Left lobe of liver (tissue), 2 donors: ENCODE results near the gene CDK18. TPM values are rescaled to one million over a fixed set of nuclear protein-coding genes. Genes with fewer than 3 reads are reported as not detected.
A peak's percentile ranks its signal among the peaks of the same experiment; 100 is the strongest.
"Not testable (repeated sequence)": the region's sequence is repeated elsewhere in the genome, so short reads cannot be mapped to it uniquely, and the experiment has no call there.

Experiments
- ATAC-seq: fragments of 200-7000 bp; cut with Tn5 transposase; one replicate; pipeline ENCODE4 v1.9.1; 2020; ENCODE audit warnings: mild to moderate bottlenecking, moderate library complexity
- DNase-seq: peaks from one replicate; pipeline ENCODE4 v3.0.0-alpha.2; 2020; ENCODE audit warnings: low spot score
- total RNA-seq: library from RNA; stranded (reverse); gene quantifications from one replicate; pipeline ENCODE4 v1.2.1, GENCODE V29; 2021
- donor health status: DM: no; HTN: no; CAD: no; lungs with moderate emphysema.
- donor health status: DM: no; HTN: yes; CAD: no.

Gene CDK18
- total RNA-seq, 1 donor from 2014 or later: 8.8 TPM

DNA sequence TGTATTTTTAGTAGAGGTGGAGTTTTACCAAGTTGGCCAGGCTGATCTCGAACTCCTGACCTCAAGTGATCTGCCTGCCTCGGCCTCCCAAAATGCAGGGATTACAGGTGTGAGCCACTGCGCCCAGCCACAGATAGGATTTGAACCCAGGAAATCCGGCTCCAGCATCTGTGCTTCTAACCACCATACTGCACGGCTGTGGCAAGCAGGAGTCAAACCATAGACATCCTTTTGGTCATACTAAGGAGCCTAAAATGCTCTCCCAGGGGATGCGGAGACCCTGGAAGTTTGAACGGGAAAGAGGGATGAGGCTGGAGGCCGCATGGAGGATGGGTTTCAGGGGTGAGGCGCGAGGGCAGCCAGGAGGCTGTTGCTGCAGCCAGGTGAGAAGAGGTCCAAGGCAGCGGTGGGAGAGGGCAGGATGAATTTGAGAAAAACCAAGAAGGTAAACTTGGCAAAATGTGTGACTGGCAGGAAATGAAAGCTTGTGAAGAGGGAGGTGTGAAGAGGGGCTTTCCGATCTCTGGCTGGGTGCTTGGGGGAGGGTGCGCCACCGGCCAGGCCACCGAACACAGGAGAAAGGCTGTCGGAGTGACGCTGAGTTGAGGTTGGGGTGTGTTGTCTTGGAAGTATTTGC is 24.0 kb upstream of the CDK18 start:
- DNase-seq (no peak), ATAC-seq (no peak)

DNA sequence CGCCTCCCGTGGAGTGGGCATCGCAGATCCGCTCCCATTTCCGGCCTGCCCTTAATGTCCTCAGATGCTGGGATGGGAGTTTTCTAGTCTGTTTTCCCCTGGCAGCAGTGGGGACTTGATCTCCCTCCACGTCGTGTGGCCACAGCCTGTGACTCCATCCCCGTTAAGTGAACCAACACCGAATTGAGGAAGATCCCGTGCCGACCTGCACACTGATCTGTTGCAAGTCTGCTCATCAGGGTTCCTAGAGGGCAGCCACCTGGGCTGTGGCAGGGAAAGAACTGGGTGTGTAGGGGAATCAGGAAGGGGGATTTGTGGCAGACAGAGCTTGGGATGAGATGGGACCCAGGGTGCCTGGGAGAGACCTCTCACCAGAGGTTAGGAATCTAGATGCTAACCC is 23.3 kb upstream of the CDK18 start:
- no peak for DNase-seq
- ATAC-seq: no peak

DNA sequence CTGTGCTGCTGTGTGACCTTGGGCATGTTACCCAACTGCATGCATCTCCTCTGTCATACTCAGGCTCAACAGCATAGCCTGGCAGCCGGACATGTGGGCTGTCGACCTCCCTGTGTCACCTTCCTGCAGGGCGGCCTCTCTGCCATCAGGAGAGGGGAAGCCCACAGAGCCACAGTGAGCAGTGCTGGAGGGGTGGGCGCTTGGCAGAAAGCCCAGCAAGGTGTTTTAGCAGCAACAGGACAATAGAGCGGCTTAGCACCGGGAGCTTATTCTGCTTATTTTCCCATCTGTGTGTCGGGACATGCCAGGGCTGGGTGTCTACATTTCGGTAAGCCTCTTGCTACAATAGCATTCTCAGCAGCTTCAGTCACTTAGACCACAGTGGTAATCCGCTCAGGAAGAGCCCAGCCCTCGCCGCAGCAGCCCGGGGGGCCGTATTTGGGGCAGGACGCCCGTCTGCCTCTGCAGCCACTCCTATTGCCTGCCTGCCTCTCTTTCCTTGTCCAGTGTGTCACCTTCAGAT is 22.8 kb upstream of the CDK18 start:
- DNase-seq (no peak), ATAC-seq (no peak)

DNA sequence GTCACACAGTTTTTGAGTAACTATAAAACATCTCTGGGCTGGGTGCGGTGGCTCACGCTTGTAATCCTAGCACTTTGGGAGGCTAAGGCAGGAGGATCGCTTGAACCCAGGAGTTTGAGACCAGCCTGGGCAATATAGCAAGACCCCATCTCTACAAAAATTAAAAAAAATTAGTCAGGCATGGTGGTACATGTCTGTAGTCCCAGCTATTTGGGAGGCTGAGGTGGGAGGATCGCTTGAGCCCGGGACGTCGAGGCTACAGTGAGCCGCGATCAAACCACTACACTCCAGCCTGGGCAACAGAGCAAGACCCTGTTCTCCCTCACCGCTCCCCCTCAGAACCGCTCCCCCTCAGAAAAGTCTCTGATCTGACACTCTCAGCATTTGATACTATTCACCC is 21.9 kb upstream of the CDK18 start:
- DNase-seq, ATAC-seq: not testable (repeated sequence)

DNA sequence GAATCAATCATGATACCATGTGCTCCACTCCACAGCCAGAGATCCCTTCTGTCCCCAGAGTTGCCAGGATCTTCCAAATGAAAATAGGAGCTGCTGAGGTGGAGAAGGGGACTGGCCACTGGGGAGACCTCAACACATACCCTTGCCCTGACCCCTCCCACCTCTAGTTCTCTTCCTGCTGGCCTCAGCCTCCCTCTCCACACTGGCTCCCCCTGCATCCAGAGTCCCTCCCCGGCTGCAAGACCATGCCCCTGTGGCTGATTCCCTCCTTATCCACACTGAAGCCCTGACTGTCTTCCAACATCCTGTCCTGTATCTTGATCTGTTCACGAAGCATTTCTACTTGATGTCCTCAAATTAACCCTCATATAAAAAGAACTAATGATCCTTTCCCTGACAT is 21.1 kb upstream of the CDK18 start:
- no peak for ATAC-seq
- DNase-seq: no peak

DNA sequence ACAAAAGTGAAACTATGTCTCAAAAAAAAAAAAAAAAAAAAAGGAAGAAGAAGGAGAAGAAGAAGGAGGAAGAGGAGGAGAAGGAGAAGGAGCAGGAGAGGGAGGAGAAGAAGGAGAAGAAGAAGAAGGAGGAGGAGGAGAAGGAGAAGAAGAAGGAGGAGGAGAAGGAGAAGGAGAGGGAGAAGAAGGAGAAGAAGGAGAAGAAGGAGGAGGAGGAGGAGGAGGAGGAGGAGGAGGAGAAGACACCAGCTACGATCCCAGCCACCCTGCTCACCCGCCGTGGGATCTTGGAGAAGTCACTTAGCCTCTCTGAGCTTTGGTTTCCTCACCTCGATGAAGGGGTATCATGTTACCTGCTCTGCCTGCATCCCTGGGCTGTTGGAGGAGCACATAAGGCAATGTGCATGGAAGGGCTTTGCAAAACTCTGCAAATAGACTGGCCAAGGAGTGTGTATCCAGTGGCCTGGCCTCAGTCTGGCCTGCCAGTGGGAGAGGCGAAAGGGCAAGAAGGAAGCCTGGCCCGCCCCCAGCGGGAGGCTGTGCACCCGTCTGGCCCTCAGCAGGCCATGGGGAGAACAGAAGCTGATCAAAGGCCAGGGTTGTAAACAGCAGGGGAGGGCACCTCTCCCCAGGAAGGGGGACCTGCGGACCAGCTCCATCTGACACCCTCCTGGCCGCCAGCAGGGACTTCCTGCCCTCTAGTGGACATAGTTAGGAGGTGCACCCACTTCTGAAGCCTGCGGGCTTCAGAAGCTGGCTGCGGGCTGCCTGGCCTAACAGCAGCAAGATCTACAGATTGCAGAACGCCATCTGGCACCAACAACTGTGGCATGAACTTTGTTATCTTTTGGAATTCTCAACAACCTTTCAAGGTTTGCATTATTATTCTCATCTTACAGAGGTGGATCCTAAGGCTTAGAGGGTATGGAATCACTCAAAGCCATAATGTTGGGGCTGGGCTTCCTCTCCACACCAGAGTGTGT is 19.2 kb upstream of the CDK18 start:
- DNase-seq (peak; percentile 70), ATAC-seq (peak; percentile 95)

DNA sequence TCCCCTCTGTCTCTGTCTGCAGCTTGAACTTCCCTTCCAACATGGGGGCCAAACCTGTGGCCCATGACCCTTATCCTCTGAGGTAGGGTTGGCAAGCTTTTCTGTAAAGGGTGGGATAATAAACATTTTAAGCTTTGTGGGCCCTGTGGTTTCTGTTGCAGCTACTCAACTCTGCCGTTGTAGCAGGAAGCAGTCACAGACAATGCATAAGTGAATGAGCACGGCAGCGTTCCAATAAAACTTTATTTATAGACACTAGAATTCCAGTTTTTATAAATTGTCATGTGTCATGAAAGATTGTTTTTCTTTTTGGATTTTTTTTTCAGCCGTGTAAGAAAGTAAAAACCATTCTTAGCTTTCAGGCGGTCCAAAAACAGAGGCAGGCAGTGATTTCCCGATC is 18.2 kb upstream of the CDK18 start:
- ATAC-seq (no peak), DNase-seq (no peak)

DNA sequence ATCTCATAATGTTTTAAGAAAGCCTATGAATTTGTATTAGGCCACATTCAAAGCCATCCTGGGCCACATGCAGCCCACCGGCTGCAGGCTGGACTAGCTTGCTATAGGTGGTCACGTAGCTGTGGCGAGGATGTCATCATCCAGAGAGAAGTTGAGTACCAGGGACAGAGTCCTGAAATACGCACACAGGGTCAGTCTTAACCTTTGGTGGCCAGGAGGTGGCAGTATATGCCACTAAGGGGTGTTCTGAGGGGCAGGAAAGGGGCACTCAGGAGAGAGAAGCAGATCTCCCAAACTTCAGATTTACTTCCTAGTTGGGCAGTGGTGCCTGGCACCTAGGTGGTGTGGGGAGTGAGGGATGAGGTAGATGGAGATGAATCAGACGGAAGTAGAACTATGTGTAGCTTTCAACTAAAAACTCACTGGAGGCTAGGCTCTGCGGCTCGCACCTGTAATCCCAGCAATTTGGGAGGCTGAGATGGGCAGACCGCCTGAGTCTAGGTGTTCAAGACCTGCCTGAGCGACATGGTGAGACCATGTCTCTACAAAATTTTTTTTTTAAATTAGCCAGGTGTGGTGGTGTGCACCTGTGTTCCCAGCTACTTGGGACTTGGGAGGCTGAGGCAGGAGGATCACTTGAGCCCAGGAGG is 16.3 kb upstream of the CDK18 start:
- ATAC-seq: peak; percentile 74
- peak; percentile 52 for DNase-seq

DNA sequence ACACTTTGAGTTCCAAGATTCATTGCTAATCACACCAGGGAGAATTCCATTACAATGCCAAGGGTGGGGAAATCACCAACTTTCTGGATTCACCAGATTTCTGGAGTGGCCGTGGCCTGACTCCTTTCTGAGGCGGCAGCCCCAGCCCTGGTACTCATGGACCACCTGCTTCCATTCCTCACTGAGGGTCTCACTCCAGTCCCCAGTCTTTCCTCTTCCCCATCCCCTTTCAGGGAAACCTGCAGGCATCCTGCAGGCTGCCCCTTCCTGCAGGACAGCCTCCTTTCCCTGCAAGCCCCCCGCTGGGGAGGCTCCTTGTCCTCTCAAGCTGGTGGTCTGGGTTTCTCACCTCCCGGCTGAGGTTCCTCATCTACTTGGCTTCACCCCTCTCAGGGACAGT is 12.7 kb upstream of the CDK18 start:
- ATAC-seq (no peak), DNase-seq (no peak)

DNA sequence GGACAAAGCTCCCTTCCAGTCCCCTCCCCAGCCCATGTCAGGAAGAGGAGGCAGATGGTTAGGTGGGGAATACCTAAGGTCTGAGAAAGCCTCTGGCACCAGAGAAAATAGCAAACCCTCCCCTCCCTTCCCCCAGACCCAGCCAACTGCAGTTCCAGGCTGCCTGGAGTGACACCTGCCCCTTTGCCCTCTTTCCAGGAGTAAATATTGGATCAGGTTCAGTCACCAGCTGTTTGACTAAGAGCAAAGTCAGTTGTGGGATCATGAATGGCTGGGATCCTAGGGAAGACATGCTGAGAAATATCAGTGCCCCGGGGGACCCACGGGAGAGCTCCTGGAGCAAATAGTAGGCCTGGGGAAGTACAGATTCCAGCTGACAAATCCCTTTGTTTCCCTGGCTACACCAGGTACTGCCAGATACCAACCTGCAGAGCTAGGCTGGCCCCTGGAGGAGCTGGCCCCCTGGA is 12.2 kb upstream of the CDK18 start:
- ATAC-seq: peak; percentile 79
- no peak for DNase-seq

DNA sequence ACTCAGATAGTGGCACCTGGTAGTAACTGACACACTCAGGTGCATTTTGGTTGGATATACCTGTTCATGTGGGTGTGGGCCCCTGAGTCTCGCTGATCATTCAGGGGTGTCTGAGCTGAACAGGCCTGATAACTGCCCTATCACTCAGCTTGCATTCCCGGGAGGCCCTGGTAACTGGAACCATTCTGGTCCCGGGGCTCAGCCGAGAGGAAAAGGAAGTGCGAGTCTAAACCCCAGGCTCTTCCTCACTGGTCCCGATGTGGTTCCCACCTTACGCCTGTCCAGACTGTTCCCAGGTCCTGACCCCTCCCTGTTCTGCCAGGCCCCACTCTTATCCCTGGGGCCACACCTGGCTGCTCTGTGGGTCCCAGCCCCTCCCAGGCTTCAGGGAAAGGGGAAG is 11.7 kb upstream of the CDK18 start:
- DNase-seq (no peak), ATAC-seq (no peak)

DNA sequence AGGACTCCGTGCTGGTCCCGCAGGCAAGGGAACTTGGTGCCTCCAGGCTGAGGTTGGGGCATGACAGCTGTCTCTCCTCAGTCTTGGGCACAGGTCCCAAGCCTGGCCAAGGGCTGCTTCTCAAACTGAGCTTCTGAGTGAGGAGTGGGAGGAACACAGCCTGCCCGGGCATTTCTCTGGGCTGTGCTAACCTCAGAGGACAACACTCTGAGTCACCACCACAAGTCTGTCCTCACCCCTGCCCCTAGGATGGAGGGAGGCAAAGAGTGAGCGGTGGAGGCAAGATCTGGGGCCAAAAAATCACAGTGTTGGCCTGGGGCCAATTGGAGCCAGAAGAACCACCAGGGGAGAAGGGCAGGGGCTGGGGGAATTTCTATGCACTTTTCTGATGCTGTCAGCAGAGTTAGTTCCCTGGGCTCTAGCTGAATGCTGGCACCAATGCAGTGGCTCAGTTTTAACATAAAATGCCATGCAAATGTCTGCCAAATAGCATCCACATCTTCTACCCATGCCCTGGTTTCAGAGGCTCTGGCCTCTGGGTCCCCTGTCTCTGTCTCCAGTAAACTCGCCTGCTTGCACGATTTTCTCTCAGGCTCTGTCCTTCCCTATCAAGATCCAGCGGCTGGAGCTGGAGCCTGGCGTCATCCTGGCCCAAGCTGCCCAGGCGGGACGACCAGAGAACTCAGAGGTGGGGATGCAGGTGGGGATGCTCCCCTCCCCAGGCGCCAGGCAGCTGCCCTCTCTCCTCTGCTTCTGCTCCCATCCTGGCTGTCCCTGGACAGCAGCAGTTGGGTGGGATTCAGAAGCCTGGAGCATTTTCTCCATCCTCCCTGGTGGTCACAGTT is 11.0 kb upstream of the CDK18 start:
- ATAC-seq (no peak), DNase-seq (no peak)

DNA sequence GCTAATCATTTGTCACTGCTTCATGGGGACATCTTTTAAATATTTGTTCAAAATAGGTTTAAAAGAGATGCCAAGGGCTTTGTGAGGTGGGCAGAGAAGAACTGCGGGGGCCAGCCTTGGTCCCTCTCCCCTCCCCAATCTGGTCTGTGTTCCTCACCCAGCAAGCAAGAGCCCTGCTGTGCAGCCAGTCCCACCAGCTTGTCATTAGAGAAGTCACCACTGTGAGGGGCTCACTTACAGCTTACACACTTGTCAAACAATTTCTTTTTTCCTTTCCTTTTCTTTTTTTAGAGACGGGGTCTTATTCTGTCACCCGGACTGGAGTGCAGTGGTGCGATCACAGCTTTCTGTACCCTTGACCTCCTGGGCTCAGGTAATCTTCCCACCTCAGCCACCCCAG is 10.4 kb upstream of the CDK18 start:
- DNase-seq (no peak), ATAC-seq (no peak)

DNA sequence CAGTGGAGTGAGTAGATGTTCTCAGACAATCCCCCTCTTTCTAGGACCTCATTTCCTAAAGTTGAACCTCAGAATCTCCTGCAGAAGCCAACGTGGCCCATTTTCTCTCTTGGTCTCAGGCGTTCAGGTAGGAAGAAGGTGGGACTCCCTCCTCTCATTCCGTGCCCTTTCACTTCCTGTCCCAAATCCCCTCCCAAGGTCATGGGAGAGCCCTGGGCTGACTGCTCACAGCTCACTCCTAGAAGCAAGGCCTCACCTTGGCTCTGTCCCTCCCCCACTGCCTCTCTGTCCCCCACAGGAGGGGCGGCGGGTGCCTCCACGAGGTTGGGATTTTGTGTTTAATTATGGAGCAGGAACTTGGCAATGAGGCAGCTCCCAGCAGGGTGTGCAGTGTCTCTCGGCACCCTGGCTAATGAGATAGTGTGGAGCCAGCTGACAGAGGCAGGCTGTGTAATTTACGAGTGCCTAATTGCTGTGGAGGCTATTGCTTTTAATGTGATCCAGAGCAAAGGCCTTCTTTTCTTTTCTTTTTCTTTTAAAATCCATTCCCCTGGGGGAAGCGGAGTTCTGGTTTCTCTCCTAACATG is 9.1 kb upstream of the CDK18 start:
- ATAC-seq (no peak), DNase-seq (no peak)

DNA sequence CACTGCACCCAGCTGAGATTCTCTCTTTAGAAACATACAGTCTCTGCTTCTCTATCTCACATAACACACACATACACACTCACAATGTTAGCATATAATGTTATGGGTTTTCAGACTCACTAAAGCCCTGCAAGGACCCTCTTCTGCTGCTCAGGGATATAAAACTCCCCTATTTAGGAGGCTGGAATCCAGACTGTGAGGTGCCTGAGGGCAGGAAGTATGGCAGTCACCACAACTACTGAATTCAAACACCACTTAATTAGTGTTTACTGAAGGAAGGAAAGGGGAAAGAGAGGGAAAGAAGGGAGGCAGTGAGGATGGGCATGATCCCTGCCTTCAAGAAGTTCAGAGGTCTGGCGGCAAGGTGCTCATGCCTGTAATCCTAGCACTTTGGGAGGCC is 7.8 kb upstream of the CDK18 start:
- DNase-seq: no peak

DNA sequence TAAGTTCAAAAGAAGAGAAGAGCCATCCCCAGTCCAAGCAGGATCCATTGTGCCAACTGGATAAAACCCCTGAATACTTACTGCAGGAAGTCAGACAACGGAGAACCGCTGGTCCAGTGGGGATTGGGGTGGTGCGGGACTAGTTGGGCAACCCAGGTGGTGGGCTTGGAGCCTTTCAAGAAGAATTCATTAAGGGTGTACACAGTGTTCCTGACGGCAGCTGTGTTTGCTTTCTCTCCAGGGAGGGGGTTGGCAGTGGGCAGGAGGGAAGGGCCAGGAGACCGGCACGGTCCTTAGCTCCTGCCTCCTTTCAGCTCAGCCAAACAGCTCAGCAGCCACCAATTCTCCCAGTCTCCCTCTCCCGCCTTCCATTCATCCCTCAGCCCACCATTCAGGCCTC is 7.1 kb upstream of the CDK18 start:
- ATAC-seq (no peak), DNase-seq (no peak)

More for the DNA sequence above, 7.8 kb upstream of the CDK18 start:
- no peak for ATAC-seq

DNA sequence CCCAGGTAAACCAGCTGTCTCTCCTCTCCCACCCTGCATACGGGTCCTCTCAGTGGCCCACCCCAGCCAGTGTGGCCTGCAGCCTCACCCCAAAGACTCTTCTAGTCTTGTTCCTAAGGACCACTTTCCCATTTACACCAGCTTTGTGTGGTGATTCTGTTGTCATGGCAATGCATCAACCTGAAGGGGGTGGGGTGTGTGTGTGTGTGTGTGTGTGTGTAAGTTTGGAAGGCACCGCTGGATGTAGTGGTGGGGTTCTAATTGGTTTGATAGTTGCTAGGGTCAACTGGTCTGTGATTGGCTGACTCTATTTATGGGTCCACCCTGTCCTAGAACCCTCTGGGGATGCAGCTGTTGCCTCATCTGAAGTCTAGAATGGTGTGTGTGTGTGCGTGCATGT is 4.7 kb upstream of the CDK18 start:
- ATAC-seq (no peak), DNase-seq (no peak)

DNA sequence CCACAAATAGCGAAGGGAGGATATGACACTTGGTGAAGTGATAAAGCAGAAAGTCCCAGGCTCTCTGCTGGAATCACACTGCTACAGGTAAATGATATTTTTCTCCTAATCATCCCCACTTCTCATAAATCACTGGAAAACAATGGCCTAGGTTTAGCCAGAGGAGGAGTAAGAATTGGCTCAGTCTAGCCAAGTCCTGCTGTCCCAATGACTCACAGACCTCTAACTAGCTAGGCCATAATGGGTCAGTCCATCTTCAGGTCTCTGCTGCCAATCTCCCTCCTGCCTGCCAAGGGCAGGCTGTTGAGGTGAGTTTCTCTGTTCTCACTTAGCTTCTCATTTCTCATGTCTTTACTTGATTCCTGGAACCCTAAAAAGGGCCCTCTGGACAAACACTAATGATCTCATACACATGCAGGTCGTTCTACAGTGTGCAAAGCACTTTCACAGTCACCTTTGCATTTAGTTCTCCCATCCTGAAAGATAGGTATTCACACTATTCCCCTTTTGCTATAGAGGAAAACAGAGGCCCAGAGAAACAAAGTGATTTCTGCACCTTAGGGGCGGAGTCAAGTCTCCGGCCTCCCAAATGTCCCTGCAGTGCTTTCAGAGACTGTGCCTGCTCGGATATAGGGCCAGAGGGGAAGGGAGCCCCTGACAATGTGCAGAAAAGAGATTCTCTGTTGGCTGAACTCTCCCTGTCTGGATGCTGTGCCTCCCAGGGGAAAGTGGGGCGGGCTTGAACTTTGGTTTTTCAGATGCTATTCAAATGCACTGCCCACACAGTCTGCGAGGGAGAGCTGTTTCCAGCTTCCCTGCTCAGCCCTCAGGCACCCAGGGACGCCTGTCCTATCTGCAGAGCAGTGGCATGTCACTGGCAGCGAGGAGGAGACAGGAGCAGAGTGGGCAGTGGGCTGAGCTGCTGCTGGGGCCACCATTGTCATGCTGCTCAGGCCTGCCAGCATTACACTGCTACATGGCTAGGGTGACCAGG is 3.9 kb upstream of the CDK18 start:
- DNase-seq (no peak), ATAC-seq (no peak)
